GM12891 (cell line): Measurements from ENCODE around the gene TM4SF18.

Experiments used
- POLR2A ChIP-seq: IDR thresholded peaks from 2 replicates; pipeline ENCODE4 v1.6.1; 2011; ENCODE audit warnings: low read depth, low read length, control low read depth
- POU2F2 ChIP-seq: IDR thresholded peaks from 2 replicates; pipeline ENCODE4 v1.6.1; 2011; ENCODE audit warnings: low read depth, mild to moderate bottlenecking, control low read depth, low read length, moderate library complexity

GRCh38 chr3:149342413-149343380, 9.3 kb upstream of the TM4SF18 start:
- TF ChIP-seq POLR2A (no peak), POU2F2 (no peak)
